Neuronal stem cell (in vitro differentiated cells): ENCODE measurements around the gene MFF.

Experiments
- DNase-seq: peaks from one replicate; pipeline ENCODE4 v3.0.0-alpha.2; 2013; ENCODE audit warnings: low spot score
- H2AFZ ChIP-seq: one replicate; pipeline ENCODE4 v1.6.1; 2013; ENCODE audit warnings: mild to moderate bottlenecking, low read length, inconsistent platforms
- H2AK5ac ChIP-seq: 2 replicates; pipeline ENCODE4 v1.6.1; 2013; ENCODE audit warnings: low read depth, mild to moderate bottlenecking, inconsistent platforms, low read length, moderate library complexity, mixed read lengths
- H2BK120ac ChIP-seq: 2 replicates; pipeline ENCODE4 v1.6.1; 2013; ENCODE audit warnings: low read depth, mild to moderate bottlenecking, inconsistent platforms, low read length, moderate library complexity, mixed read lengths
- H2BK12ac ChIP-seq: one replicate; pipeline ENCODE4 v1.6.1; 2013; ENCODE audit warnings: low read length, inconsistent platforms
- H2BK15ac ChIP-seq: 2 replicates; pipeline ENCODE4 v1.6.1; 2013; ENCODE audit warnings: mild to moderate bottlenecking, low read length, inconsistent platforms, mixed read lengths
- H2BK5ac ChIP-seq: one replicate; pipeline ENCODE4 v1.6.1; 2013; ENCODE audit warnings: inconsistent platforms, mild to moderate bottlenecking, low read length, moderate library complexity
- H3K14ac ChIP-seq: one replicate; pipeline ENCODE4 v1.6.1; 2013; ENCODE audit warnings: low read length, inconsistent platforms
- H3K18ac ChIP-seq: 2 replicates; pipeline ENCODE4 v1.6.1; 2013; ENCODE audit warnings: low read length, inconsistent platforms
- H3K23ac ChIP-seq: 2 replicates; pipeline ENCODE4 v1.6.1; 2013; ENCODE audit warnings: low read depth, mild to moderate bottlenecking, mixed read lengths, low read length, inconsistent platforms; ENCODE audit not compliant: poor library complexity
- H3K27ac ChIP-seq: replicated peaks from 3 replicates; pipeline ENCODE4 v1.5.1; 2013; ENCODE audit warnings: low read length, inconsistent platforms
- H3K27me3 ChIP-seq, 3 experiments: 2 replicates each; pipeline ENCODE4 v1.6.1; 2013; ENCODE audit warnings: low read length in 3 of 3, mild to moderate bottlenecking in 2 of 3, inconsistent platforms in 1 of 3, low read depth in 1 of 3, mixed read lengths in 1 of 3, moderate library complexity in 1 of 3; ENCODE audit not compliant: control insufficient read depth in 3 of 3, insufficient read depth in 3 of 3
- H3K36me3 ChIP-seq, 2 donors: replicated peaks in 1 of 2; 2 replicates each; pipeline ENCODE4 v1.6.1; 2013; ENCODE audit warnings: low read length in 2 of 2; ENCODE audit not compliant: control insufficient read depth in 2 of 2, insufficient read depth in 2 of 2
- H3K4ac ChIP-seq: 2 replicates; pipeline ENCODE4 v1.6.1; 2013; ENCODE audit warnings: inconsistent platforms, mild to moderate bottlenecking, low read length, moderate library complexity
- H3K4me1 ChIP-seq, 2 donors: 1 replicate in 1 of 2; 2 replicates in 1 of 2; pipeline ENCODE4 v1.6.1; 2013; ENCODE audit warnings: low read length in 2 of 2, low read depth in 1 of 2; ENCODE audit not compliant: control insufficient read depth in 2 of 2, insufficient read depth in 1 of 2
- H3K4me2 ChIP-seq: one replicate; pipeline ENCODE4 v1.6.1; 2013; ENCODE audit warnings: mild to moderate bottlenecking, low read length, inconsistent platforms; ENCODE audit not compliant: insufficient read depth, poor library complexity, severe bottlenecking
- H3K4me3 ChIP-seq, 2 donors: 2 replicates each; pipeline ENCODE4 v1.5.1; 2013; ENCODE audit warnings: low read length in 2 of 2, mild to moderate bottlenecking in 2 of 2, inconsistent platforms in 1 of 2, moderate library complexity in 1 of 2
- H3K79me1 ChIP-seq: one replicate; pipeline ENCODE4 v1.6.1; 2013; ENCODE audit warnings: low read depth, mild to moderate bottlenecking, inconsistent platforms, low read length, moderate library complexity
- H3K9ac ChIP-seq: one replicate; pipeline ENCODE4 v1.6.1; 2013; ENCODE audit warnings: mild to moderate bottlenecking, low read depth, low read length, inconsistent platforms; ENCODE audit not compliant: poor library complexity
- H3K9me3 ChIP-seq, 2 donors: replicated peaks in 1 of 2; 2 replicates each; pipeline versions ENCODE3 to v1.6.1; 2013; ENCODE audit warnings: low read length in 2 of 2, mild to moderate bottlenecking in 2 of 2, inconsistent platforms in 1 of 2, low read depth in 1 of 2, mixed read lengths in 1 of 2, moderate library complexity in 1 of 2; ENCODE audit not compliant: control insufficient read depth in 2 of 2, insufficient read depth in 1 of 2
- H4K8ac ChIP-seq: one replicate; pipeline ENCODE4 v1.6.1; 2013; ENCODE audit warnings: low read depth, mild to moderate bottlenecking, inconsistent platforms, low read length, moderate library complexity
- H4K91ac ChIP-seq: one replicate; pipeline ENCODE4 v1.6.1; 2013; ENCODE audit warnings: low read length, low read depth, mild to moderate bottlenecking, inconsistent platforms; ENCODE audit not compliant: poor library complexity
- WGBS, 2 donors: extraction: QIAGEN DNeasy Blood & Tissue Kit; methylation state at CpG; one replicate each; pipeline ENCODE4 v1.1.7; 2013; ENCODE audit warnings: missing lambda C conversion rate in 2 of 2, mixed read lengths in 1 of 2; ENCODE audit not compliant: insufficient read length in 2 of 2, insufficient replicate concordance in 1 of 2; ENCODE audit errors: extremely low coverage in 2 of 2; 5-methylcytosine and 5-hydroxymethylcytosine counted together

Gene MFF

GRCh38 chr2:227340106-227340505 is 15.1 kb downstream of the MFF start:
- no CpG with 5 or more reads among the region's 6 CpGs for WGBS, 2 donors
- H3K9ac ChIP-seq: no peak overlapping the region
- no peak overlapping the region for H3K18ac ChIP-seq
- no peak overlapping the region for H3K23ac ChIP-seq
- no peak overlapping the region for H2BK12ac ChIP-seq
- no peak overlapping the region for H2BK120ac ChIP-seq
- no peaks in the 10 kb centered on the region for H3K27me3 ChIP-seq
- no peaks in the 10 kb centered on the region for H3K4me1 ChIP-seq
- H2AFZ ChIP-seq: no peak overlapping the region
- H2BK5ac ChIP-seq: no peak overlapping the region
- H3K4ac ChIP-seq: no peak overlapping the region
- no peak overlapping the region for H3K4me3 ChIP-seq
- peaks cover 2 to 88% of the 10 kb centered on the region in 2 donors for H3K36me3 ChIP-seq
- no peak overlapping the region for H4K8ac ChIP-seq
- no peaks in the 10 kb centered on the region for H3K9me3 ChIP-seq
- H4K91ac ChIP-seq: no peak overlapping the region
- no peak overlapping the region for H3K27ac ChIP-seq
- H2AK5ac ChIP-seq: no peak overlapping the region
- DNase-seq: no peak
- H2BK15ac ChIP-seq: no peak overlapping the region
- H3K14ac ChIP-seq: no peak overlapping the region
- no peak overlapping the region for H3K4me2 ChIP-seq
- H3K79me1 ChIP-seq: no peaks in the 10 kb centered on the region

GRCh38 chr2:227341553-227341952 is 16.5 kb downstream of the MFF start:
- no peak overlapping the region for H3K18ac ChIP-seq
- no peak overlapping the region for H3K9ac ChIP-seq
- no CpG with 5 or more reads among the region's 2 CpGs for WGBS, 2 donors

GRCh38 chr2:227344231-227344630 is 19.2 kb downstream of the MFF start:
- H2BK15ac ChIP-seq: no peak overlapping the region
- no peak overlapping the region for H3K14ac ChIP-seq
- H3K27me3 ChIP-seq: no peaks in the 10 kb centered on the region
- no CpG with 5 or more reads among the region's 2 CpGs for WGBS, 2 donors
- H2AK5ac ChIP-seq: no peak overlapping the region
- H3K23ac ChIP-seq: no peak overlapping the region
- H4K8ac ChIP-seq: no peak overlapping the region
- H2AFZ ChIP-seq: no peak overlapping the region
- no peaks in the 10 kb centered on the region for H3K79me1 ChIP-seq
- no peak overlapping the region for H3K4me2 ChIP-seq
- H3K36me3 ChIP-seq: peaks cover 2 to 95% of the 10 kb centered on the region in 2 donors
- H3K4ac ChIP-seq: no peak overlapping the region
- no peak overlapping the region for H2BK120ac ChIP-seq
- no peak overlapping the region for H2BK12ac ChIP-seq
- no peak overlapping the region for H3K27ac ChIP-seq
- H2BK5ac ChIP-seq: no peak overlapping the region
- H3K18ac ChIP-seq: no peak overlapping the region
- H3K9ac ChIP-seq: no peak overlapping the region
- no peaks in the 10 kb centered on the region for H3K9me3 ChIP-seq
- no peak overlapping the region for H4K91ac ChIP-seq
- no peak overlapping the region for H3K4me3 ChIP-seq
- no peak for DNase-seq
- H3K4me1 ChIP-seq: no peaks in the 10 kb centered on the region

More at GRCh38 chr2:227341553-227341952, 16.5 kb downstream of the MFF start:
- no peak overlapping the region for H2AK5ac ChIP-seq
- H2BK5ac ChIP-seq: no peak overlapping the region
- no peak overlapping the region for H3K4me2 ChIP-seq
- no peak overlapping the region for H4K8ac ChIP-seq
- H3K79me1 ChIP-seq: no peaks in the 10 kb centered on the region
- H2BK120ac ChIP-seq: no peak overlapping the region
- no peaks in the 10 kb centered on the region for H3K27me3 ChIP-seq
- peaks cover 0 to 88% of the 10 kb centered on the region in 2 donors for H3K36me3 ChIP-seq
- no peaks in the 10 kb centered on the region for H3K9me3 ChIP-seq
- H4K91ac ChIP-seq: no peak overlapping the region
- DNase-seq: no peak
- H3K4me1 ChIP-seq: no peaks in the 10 kb centered on the region
- H3K23ac ChIP-seq: no peak overlapping the region
- H3K27ac ChIP-seq: no peak overlapping the region
- no peak overlapping the region for H3K4me3 ChIP-seq
- H3K4ac ChIP-seq: no peak overlapping the region
- no peak overlapping the region for H2BK15ac ChIP-seq
- H2BK12ac ChIP-seq: no peak overlapping the region
- H3K14ac ChIP-seq: no peak overlapping the region
- H2AFZ ChIP-seq: no peak overlapping the region

GRCh38 chr2:227347117-227347516 is 22.1 kb downstream of the MFF start:
- H3K14ac ChIP-seq: no peak overlapping the region
- no peaks in the 10 kb centered on the region for H3K27me3 ChIP-seq
- H3K4me2 ChIP-seq: no peak overlapping the region
- H2BK120ac ChIP-seq: no peak overlapping the region
- no peak for DNase-seq
- H2BK15ac ChIP-seq: no peak overlapping the region
- no peak overlapping the region for H2BK12ac ChIP-seq
- H3K23ac ChIP-seq: no peak overlapping the region
- no peaks in the 10 kb centered on the region for H3K4me1 ChIP-seq
- no CpG with 5 or more reads among the region's 7 CpGs for WGBS, 2 donors
- peaks cover 2 to 91% of the 10 kb centered on the region in 2 donors for H3K36me3 ChIP-seq
- H2BK5ac ChIP-seq: no peak overlapping the region
- no peaks in the 10 kb centered on the region for H3K9me3 ChIP-seq
- no peak overlapping the region for H4K91ac ChIP-seq
- H3K79me1 ChIP-seq: no peaks in the 10 kb centered on the region
- no peak overlapping the region for H3K4ac ChIP-seq
- H3K9ac ChIP-seq: no peak overlapping the region
- no peak overlapping the region for H3K4me3 ChIP-seq
- H3K27ac ChIP-seq: no peak overlapping the region
- no peak overlapping the region for H3K18ac ChIP-seq
- no peak overlapping the region for H2AK5ac ChIP-seq
- H2AFZ ChIP-seq: no peak overlapping the region
- H4K8ac ChIP-seq: no peak overlapping the region
